NCI-H510A (cell line): ENCODE data around the gene SLC6A3.
A peak's percentile ranks its signal among the peaks of the same experiment; 100 is the strongest.

Experiments used
- DNase-seq: peaks from one replicate; lab custom pipeline; 2025; lab: John Stamatoyannopoulos, UW

SLC6A3 gene

DNA sequence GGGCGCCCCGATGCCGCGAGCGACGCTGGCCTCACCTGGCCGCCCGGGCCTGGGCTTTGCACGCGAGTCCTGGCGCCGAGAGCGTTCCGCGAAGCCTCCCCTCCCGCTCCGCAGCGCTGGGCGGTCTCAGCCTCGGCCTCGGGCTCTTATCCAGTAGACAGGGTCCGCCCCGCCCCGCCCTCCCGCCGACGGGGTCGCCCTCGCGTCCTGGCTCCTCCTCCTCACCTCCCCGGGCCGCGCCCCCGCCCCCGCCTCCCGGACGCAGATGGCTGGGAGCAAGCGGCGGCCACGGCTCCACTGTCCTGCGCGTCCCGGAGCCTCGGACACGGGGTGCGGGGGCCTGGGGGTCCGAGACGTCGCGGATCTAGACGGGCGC is at the start of gene SLC6A3:
TSS of gene SLC6A3 (minus strand) at position 128 of the 376 bp plus-strand sequence. CDS start 2,243 bp downstream, outside the sequence.
- DNase-seq = peak; percentile 68

DNA sequence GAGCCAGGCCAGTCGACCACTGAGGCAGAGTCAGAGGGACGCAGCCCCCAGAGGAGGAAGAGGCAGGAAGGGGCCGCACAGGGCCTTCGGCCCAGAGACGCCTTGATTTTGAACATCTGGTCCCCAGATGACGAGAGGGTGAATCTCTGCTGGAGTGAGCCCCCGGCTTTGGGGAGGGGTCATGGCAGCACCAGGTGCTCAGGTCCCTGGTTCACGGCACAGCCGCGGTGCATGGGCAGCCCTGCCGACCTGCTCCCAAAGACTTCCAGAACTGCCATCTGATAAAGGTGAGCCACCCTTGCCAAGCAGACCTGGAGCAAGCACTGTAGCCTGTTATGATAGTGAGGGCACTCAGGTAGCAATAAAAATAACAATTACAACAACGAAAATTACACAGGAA is 48.7 kb upstream of the SLC6A3 start:
- DNase-seq = no peak

DNA sequence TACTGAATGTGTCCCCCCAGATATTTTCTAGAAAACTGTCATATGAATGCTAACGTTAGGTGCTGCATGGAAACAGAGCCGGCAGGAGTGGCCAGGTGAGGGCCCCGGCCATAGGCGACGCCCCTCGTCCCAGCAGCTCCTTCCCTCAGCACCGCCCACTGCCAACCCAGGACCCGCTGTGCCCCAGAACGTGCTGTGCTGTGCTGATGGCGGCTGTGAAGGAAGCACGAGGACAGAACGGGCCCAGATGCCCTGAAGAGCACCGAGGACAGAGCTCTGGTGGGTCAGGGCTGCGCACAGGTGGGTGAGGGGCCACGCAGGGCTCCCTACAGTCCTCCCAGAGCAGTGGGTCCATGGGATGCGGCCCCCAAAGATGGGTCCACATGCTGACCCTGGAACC is 48.2 kb upstream of the SLC6A3 start:
- no peak for DNase-seq

DNA sequence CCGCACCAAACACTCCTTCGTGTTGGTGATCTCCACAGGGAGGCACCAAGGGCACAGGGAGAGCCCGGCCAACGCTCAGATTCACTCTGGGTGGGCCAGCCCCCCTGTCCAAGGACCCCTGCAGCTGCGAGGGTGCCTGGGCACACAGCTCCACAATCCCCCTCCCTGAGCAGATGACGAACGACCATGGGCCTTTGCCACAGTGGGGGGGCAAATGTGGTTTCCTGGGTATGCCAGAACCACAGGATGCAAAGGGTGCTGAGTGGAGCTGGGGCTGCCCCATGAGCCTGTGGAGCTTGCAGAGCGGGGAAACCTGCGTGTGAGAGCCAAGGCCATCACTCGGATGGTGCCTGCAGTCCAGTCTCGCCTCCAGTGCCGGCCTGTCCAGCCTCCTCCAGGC is 47.5 kb upstream of the SLC6A3 start:
- DNase-seq = no peak

DNA sequence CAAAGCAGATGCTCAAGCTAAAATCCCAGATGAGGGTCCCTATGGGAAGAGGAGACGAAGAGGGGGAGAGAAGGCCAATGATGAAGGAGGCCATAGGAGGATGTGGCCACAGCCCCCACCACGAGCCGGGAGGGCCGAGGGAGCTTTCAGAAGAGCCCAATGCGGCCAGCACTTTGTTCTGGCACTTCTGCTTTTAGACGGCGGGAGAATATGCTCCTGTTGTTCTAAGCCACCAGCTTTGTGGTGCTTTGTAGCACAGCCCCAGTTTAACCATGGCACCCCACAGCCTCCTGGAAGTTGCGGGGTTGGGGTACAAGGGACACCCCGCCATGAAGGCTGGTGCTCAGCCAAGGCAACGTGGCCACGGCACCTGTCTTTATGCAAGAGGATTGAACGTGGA is 45.1 kb upstream of the SLC6A3 start:
- DNase-seq = no peak

DNA sequence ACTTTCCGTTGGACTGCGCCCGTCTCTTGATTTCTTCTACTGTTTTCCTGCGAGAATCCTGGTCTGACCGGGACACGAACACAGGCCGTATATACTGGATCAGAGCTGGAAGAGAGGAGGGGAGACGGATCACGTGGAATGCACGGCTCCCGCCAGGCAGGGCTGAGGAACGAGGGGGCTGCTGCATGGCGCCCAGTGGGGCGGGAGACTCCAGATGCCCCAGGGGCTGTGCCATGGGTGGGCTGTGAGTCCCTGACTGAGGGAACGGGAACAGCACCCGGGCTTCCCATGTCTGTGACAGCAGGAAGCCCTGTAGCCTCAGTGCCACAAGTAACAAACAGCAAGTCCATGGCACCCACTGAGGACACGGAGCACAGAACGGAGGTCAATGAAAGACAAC is 44.5 kb upstream of the SLC6A3 start:
- no peak for DNase-seq

DNA sequence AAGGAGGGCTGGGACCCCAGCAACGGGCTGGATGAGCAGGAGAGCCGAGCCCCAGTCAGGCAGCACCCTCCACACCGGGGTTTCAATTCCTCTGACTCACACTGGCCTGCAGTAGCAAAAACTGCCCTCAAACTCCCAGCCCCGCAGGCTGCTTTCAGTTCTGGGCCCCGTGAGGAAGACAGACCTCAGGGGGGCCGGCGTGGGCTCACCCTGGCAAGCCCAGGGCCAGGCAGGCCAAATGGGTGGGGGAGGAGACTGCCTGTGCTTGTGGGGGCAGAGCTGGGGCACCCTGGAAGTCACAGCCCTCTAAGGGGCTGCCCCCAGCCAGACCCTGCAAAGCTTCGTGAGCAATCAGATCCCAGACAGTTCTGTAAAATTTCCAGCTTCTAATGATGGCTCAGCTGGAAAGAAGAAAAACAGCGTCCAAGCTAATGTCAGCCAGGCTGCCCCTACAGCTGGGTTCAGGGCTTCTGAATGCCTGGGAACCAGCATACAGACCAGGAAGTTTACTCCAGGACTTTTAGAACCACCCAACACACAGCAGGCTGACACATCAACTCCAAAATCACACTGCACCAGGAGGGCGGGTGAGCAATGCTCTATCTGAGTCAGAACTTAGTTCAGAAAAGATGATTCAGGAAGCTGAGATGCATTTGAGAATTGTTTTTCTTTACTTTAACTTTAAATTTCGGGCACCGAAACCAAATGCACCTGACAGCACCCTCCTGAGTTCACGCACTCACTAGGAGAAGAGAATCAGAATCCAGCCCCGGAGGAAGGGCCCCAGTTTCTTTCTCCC is 43.8 kb upstream of the SLC6A3 start:
- DNase-seq = no peak

DNA sequence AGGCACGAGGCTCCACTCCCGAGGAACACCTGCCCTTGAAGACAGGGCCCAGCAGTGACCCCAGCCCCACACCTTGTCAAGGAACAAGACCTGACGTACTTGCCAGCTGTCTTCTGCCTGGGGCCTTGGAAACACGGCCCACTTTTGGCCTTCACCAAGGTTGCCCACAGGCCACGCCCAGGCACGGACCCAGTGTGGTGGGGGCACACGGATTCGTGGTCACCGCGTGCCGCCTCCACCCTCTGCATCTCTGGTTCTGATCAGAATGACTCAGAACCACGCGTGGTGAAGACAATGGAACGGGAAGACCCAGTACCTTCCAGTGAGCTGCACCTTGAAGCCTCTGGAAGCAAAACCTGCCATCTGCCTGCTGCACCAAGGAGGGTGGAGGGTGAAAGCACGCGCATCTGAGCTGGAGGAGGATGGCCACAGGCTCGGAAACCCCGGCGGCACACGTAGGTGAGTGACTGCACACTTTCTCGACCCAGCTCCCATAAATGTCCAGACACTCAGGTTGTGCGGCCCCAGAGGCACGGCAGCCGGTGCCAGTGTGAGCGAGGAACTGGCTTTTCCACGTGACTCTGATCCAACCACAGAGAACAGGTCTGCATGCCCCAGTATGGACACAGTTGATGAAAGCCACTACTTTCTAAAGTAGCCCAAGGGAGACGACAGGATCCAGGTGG is 42.0 kb upstream of the SLC6A3 start:
- no peak for DNase-seq

DNA sequence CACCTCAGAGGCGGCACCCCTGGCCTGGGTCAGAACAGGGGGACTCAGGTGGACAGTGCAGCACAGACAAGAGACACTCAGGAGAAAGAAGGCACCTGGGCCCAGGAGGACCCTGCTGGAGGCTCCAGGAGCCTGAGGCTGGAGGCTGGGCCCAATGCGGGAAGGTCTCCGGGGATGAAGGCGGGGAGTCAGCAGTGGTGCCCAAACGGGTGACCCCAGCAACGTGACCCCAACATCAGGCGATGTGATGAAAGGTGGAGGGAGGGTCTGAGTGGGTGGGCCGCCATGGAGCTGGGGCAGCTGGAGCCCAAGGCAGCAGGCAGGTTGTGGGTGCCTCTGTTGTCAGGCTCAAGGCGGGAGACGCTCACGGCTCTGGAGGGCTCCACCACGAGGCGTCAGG is 41.0 kb upstream of the SLC6A3 start:
- no peak for DNase-seq

DNA sequence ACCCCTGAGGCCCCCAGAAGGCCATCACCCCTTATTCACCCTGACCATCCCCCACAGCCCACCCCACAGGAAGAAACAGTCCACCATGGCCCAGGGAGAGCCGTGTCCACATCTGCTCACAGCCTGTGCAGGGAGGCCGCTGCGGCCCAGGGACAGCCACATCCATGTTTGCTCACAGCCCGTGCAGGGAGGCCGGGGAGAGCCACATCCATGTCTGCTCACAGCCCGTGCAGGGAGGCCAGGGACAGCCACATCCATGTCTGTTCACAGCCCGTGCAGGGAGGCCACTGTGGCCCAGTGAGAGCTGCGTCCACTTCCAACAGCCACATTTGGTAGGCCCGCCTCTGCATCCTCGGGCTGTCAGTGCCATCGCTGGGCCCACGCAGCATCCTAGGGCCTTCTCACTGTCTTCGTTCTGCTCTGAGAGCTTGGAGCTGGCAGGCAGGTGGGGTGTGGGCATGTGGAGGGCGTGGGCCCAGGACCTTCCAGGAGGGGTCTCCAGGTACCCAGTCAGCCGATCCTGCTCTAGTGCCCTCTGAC is 40.4 kb upstream of the SLC6A3 start:
- DNase-seq = no peak

DNA sequence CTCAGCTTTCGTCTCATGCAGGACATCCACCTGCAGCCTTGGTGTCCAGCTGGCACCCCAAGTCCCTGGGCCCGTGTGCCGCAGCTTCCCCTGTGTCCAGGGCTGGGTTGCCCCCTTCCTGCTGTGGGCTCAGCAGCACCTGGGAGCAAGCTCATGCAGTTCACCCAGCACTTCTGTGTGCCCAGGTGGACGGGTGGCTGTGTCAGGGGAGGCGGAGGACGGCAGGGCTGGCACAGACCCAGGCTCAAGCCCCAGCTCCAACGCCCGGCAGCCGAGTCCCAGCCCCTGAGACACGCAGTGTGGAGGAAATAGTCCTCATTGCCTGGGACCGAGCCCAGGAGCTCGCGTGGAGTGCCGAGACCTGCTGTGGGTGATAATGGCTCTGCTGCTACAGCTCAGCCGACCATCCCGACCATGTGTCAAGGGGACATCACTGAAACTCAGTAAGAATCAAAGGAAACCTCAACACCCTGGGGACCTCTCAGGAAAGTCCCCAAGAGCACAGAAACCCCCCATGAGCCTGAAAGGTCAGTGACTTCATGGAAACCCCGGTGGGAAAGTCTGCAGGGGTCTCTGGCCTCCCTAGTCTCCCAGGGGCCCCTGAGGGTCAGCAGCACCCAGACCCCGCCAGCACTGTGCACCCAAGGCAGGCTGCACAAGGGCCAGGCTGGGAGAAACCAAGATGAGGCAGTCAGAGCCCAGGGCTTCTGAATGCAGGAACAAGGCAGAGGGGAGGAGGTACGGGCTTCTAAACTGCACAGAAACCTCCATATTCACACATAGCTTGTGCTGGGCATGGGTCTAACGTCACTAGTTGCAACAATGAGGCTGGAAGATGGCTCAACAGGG is 39.7 kb upstream of the SLC6A3 start:
- no peak for DNase-seq

DNA sequence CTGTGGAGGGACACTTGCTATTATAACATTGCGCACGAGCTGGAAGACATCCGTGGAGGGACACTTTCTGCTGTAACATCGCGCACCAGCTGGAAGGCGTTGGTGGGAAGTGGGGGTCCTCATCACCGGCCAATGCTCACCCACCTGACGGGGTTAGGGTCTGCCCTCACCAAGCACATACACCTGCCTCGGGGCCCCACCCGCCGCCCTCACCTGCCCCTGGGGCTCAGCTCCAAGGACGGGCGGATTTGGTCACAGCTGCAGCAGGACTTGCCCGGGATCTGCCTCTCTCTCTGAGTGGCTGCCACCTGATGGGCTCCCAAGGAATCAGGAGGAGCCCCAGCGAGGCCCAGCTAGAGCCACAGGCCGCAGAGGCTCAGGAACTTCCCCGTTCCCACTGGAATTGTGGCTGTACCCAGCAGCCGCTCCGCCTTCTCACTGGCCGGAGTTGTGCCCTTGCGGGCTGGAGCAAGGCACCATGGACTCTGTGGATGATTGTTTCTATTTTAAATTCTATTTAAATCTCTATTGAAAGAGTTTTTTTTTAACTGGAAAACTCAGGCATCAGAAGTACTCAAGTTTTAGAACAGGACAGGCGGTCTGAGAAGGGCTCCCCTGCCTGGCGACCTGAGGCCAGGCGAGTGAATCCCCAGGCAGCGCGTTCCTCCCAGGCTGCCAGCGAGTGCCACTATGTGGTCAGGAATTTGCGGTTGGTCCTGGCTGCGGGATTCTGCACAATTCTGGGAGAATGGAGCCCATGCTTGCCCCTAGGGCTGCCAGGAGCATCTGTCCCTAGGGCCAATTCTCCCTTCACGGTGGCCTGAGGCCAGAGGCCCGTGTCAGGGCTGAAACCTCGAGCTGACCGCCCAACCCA is 38.9 kb upstream of the SLC6A3 start:
- no peak for DNase-seq

DNA sequence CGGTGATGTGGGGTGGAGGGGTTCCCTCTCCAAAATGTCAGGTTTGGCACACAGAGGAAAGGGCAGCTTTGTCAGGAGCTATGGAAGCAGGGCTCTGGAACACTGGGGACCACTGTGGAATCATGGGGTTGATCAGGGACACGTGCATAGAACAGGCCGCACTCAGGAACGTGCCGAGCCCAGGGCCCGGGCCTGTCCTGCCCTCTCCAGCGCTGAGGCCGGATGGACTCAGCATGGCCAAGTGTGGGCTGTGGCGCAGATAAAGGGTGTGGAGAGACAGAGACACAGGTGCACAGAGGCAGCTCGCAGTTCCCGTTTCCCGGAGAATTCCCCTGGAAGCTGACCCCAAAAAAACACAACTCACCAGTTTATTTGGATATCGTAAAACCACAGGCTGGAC is 37.8 kb upstream of the SLC6A3 start:
- no peak for DNase-seq

DNA sequence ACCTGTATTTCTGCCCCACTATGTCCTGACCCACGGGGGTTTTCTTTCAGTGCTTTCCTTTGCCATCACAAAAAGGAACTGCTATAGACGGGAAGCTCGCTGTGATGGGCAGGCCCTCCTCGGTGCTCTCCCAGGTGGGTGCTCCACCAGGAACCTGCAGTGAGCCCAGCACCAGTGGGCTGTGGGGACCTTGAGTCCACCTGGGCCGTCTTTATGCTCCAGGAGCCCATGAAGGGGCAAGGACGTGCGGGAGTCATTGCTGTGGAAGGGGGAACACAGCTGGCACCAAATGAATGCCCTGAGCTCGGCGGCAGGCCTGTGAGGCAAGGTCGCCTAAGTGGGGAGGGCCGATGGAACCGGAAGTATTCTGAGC is 36.7 kb upstream of the SLC6A3 start:
- no peak for DNase-seq

DNA sequence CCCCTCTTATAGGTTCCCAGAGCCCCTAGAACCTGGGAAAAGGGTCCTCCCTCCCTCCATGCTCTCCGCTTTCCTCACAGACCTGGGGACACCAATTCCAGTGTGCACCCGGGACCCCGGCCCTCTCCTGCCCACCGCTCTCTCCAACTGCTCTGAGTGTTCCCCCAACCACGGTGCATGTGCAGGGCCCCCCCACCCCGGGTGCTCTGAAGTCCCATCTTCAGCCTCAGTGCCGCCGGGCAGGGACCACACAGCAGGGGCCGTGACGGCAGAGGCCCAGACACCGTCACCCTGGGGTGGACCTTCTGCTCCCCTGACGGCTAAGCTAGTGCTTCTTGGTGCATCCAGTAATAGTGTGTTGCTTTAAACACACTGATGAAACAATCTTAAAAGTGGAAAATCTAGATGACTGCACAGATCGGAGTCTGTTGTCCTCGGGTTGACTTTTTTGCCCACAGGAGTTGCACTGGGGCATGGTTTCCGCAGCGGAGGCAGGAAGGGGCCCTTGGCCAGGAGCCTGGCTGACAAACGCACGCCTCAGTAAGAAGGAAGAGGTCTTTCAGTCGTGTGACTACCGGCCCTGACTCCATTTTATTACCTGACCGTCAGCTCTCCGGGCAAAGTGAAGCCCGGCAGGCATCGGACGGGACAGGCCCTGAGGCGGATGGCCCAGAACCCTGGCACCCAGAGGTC is 36.2 kb upstream of the SLC6A3 start:
- no peak for DNase-seq

DNA sequence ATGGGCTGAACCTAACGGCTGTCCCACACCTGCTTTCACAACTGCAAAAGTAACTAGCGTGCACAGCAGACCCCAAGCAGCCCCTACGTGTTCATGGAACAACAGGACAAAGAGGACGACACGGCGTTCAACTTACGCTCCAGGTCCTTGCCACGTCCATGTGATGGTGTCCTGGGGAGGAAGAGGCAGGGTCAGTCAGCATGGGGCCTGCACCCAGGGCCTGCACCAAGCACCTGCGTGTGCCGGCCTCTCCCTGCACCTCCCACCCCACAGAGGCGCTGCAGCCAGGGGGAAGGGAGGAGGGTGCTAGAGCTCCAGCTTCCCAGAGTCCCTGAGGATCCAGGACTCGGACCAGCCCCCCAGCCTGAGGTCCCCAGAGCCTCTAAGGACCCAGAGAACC is 35.6 kb upstream of the SLC6A3 start:
- DNase-seq = no peak

DNA sequence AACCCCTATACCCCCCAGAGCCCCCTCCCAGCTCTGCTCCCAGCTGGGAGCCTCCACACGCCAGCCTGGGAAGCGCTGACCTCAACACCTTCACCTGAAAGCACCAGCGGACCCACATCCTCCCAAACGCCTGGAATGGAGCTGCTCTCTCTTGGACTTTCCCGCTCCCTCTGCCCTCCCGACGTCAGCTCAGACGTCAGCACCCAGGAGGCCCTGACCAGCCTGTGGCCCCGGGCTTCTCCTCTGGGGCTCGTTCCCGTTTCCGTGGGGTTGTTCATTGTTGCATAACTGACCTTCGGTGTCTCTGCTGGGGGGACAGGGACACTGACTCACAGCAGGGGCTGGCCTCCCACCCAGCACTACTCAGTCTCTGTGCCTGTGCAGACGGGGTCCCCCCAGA is 35.0 kb upstream of the SLC6A3 start:
- no peak for DNase-seq

DNA sequence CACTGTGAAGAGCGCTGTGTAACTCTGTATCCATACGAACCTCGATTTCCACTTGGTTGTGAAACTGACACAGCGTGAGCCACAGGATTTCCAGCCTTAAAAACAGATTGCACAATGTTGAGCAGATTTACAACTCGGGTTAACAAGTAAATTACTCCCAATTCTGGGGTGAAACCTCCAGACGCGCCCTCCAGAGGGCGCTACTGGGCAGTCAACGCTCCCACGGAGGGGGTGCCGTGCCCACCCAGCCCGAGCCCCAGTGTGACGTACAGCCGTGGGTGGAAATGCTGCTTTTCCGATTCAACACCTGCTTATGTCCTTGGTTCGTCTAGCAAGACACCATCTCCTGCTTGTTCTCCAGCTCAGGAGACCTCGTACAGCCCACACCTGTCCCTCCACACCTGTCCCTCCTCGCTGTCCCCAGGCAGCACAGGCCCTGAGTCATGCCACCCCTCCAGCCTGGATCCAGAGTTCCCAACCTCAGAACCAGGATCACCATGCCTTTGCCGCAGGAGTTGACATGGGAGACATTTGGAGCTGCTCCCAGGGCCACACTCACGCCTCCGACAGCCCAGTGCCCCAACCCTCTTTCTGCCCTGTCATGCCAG is 34.4 kb upstream of the SLC6A3 start:
- DNase-seq = no peak

DNA sequence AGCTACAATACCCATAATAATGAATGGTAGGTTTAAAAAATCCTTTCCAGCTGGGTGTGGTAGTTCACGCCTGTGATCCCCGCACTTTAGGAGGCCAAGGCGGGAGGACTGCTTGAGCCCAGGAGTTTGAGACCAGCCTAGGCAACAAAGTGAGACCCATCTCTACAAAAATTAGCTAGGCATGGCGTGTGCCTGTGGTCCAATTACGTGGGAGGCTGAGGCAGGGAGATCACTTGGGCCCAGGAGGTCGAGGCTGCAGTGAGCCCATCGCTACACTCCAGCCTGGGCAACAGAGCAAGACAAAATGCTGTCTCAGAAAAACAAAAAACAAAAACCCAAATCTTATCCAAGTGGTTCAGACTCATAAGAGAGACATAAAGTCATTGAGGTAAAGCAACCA is 33.8 kb upstream of the SLC6A3 start:
- DNase-seq = no peak

DNA sequence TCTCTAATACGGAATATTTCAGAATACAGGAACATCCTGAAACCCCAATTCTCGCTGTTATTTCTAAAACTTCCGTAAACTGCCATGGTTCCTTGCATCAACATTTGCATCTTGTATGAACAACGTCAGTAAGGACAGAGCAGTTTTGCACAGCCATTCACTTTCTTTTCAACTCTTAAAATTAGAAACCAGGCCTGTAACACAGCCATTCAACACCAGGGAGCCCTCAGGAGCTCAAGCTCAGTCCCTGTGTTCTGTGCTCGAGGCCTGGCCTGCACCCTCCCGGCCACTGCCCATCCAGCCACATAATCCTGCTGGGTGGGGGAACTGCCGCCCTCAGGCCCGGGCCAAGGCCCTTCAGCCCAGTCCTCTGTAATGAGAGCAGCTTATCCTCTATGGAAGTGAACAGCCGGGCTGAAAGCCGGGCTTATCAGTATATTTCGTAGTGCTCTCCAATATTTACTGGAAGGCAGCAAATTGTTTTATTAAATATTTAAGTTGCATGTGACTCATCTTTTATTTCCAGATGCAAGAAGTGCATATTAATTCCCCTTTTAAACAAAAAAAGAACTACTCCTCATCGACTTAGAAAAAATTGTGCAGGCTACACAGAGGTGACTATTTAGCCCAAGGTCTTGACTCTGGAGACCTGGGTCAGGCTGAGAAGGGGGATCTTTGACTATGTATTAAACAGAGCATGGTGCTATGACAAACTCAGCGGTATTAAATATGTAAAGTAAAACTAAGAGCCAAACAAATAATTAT is 33.2 kb upstream of the SLC6A3 start:
- no peak for DNase-seq
